KOPT-K1 (cell line): ENCODE measurements around the gene ADAT3.

Experiments
- H3K27ac ChIP-seq: fragments of 200-600 bp; sonication (generic); 2 replicates; pipeline ENCODE4 v1.5.1; 2016; ENCODE audit warnings: antibody characterized with exemption, mild to moderate bottlenecking, low read depth, low read length; ENCODE audit not compliant: poor library complexity, severe bottlenecking
- H3K36me3 ChIP-seq: fragments of 200-600 bp; sonication (generic); 2 replicates; pipeline ENCODE4 v1.5.1; 2017; ENCODE audit warnings: antibody characterized with exemption, mild to moderate bottlenecking, low read length, moderate library complexity; ENCODE audit not compliant: insufficient read depth
- H3K9me3 ChIP-seq: fragments of 200-600 bp; sonication (generic); 2 replicates; pipeline ENCODE4 v1.5.1; 2017; ENCODE audit warnings: antibody characterized with exemption, low read length, mild to moderate bottlenecking; ENCODE audit not compliant: insufficient read depth, poor library complexity, severe bottlenecking

ADAT3 gene

DNA sequence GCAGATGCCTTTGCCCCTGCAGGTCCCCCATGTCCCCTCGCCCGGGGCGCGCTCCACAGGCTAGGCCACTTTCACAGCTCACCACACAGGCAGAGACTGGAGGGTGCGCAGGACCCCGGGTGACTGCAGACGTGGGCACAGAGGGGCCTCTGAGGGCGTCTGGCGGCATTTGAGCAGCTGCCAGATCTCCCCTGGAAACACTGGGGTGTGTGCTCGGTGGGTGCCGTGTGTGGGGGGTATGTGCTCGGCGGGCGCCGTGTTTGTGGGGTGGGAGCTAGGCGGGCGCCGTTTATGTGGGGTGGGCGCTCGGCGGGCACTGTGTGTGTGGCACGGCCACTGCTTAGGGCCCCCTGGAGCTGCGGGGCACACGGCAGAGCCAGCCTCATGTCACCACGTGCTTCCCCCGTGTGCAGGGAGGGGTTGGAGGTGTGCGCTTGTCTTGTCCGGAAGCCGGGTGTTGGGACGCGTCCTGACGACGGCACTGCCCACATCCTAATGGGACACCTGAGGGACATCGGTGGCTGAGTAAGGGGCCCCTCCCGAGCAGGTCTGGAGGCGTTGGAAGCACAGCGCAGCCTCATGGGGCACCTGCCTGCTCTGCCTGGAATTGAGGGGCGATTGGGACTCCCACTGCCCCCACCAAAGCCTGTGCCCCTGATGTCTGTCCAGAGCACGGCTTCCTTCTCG, 52.5 kb downstream of the ADAT3 start:
- Histone ChIP-seq H3K9me3 (no peaks in the 10 kb centered on the region), H3K36me3 (peaks cover 27% of the 10 kb centered on the region), H3K27ac (no peak overlapping the region)

DNA sequence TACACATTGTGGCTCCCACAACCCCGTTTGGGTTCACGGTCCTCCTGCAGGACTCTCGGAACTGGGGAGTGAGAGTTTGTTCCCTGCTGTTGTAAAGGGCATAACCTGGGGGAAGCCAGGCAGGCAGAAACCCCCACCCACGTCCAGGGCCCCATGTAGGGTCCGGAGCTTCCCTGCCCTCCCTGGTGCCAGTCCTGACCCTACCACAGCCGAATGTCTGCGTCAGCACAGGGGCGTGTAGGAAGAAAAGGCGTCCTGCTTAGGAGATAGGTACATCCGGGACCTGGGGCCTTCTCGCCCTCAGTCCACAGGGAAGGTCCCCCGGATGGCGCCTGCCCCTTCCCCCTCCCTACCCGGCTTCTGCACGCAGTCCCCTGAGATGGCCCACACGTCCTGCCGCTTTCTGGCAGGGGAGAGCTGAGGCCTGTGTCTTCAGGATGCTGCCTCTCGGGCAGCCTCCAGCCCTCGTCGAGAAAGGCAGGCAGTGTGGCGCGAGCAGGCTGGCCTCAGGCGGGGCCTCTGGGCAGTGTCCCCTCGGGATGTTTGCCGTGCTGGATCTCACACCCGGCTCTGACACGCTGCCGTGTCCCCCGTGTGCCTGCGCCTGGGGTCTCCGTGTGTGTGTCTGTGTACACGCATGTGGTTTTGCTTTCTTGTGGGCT, 54.9 kb downstream of the ADAT3 start:
- H3K9me3 ChIP-seq: no peaks in the 10 kb centered on the region
- H3K27ac ChIP-seq: no peak overlapping the region
- peaks cover 26% of the 10 kb centered on the region for H3K36me3 ChIP-seq

DNA sequence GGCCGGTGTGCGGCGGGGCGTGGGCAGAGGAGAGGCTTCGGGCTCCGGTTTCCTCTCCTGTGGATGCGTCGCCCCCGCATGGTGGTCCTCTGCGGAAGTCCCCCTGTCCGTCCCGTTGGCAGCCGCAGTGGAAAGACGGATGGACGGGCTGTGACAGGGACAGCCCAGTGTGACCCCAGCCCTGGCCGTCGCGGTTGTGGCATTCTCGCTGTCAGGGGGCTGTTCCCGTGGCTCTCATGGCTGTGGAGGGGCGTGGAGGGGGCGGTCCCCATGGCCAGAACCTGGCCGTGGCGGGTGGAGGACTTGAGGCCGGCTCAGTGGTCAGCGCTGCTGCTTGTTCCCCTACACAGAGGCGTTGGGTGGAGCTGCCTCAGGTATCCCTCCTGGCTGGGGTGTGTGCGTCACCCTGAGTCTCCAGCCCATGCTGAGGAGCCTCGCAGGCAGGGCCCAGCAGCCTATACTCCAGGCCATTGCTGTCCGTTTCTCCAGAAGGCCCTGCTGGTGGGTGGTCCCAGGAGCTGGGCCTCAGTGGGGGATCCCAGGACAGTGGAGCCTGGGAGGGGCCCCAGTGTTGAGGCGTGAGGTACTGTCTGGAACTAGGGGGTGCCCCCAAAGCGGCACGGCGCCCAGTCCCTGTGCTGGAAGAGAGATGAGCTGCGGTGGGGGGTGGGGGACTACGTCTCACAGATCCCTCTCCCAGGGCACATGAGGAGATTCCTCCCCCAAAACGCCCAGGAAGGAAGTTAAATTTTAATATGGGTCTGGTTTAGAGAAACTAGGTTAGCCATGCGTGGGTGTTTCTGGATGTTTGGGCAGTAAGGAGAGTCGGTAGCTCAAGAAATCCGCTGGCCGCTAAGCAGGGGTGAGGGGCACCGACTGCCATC, 56.0 kb downstream of the ADAT3 start:
- H3K36me3 ChIP-seq: peaks cover 26% of the 10 kb centered on the region
- no peaks in the 10 kb centered on the region for H3K9me3 ChIP-seq
- H3K27ac ChIP-seq: no peak overlapping the region

DNA sequence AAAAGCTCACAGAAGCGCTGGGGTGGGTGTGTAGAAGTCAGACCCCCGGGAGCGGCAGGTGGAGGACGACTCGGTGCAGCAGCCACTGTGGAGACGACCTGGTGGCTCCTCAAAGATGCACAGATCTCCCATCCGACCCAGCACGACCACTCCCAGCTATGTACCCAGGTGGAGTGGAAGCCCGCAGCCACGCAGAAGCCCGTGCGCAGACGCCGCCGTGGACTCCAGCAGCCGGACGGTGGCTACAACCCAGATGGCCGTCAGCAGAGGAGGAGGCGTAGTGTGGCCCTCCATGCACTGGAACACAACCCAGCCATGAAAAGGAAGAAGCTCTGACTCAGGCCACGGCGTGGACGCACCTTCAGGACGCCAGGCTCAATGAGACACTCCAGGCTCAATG, 57.5 kb downstream of the ADAT3 start:
- Histone ChIP-seq H3K27ac (no peak overlapping the region), H3K36me3 (peaks cover 26% of the 10 kb centered on the region), H3K9me3 (no peaks in the 10 kb centered on the region)
